Caki2 (cell line): ENCODE measurements around the gene CNFN. TPM values are rescaled to one million over a fixed set of nuclear protein-coding genes. Genes with fewer than 3 reads are reported as not detected.
"Not testable (repeated sequence)": the region's sequence is repeated elsewhere in the genome, so short reads cannot be mapped to it uniquely, and the experiment has no call there.

Experiments used
- DNase-seq: peaks from one replicate; pipeline ENCODE4 v3.0.0-alpha.2; 2015; ENCODE audit warnings: low read depth
- in situ Hi-C: cut with HindIII; loops from 2 replicates; pipeline ENCODE4 v1.10.0; 2016; ENCODE audit warnings: low sequenced_read_pairs, low pct_unique_long_range_greater_than_20kb, mixed read lengths
- total RNA-seq: library from RNA; depleted of rRNA; stranded (reverse); fragments of >200 nt; shearing (Covaris generic); gene quantifications from 2 replicates; pipeline ENCODE4 v1.2.3, GENCODE V29; 2014; ENCODE audit warnings: low replicate concordance

The CNFN gene
- total RNA-seq, 1 experiment from 2014 or later, result not detected

- no peak for DNase-seq
- in situ Hi-C loops, result no loop called here
Observed at GRCh38 chr19:42362342-42362741, 27.8 kb downstream of the CNFN start.

GRCh38 chr19:42361545-42361910, 28.6 kb downstream of the CNFN start:
- in situ Hi-C loops, result no loop called here
- DNase-seq, result no peak

- DNase-seq, result no peak
- in situ Hi-C loops, result no loop called here
Observed at GRCh38 chr19:42360787-42361544, 29.1 kb downstream of the CNFN start.

GRCh38 chr19:42357290-42357689, 32.8 kb downstream of the CNFN start:
- in situ Hi-C loops, result no loop called here
- DNase-seq, result no peak

GRCh38 chr19:42356686-42357085, 33.4 kb downstream of the CNFN start:
- no peak for DNase-seq
- in situ Hi-C loops, result no loop called here

- no peak for DNase-seq
- in situ Hi-C loops, result no loop called here
Observed at GRCh38 chr19:42355896-42356295, 34.2 kb downstream of the CNFN start.

- no peak for DNase-seq
Observed at GRCh38 chr19:42353341-42354015, 36.6 kb downstream of the CNFN start.

GRCh38 chr19:42352301-42353259, 37.5 kb downstream of the CNFN start:
- in situ Hi-C loops, result no loop called here
- DNase-seq, result peak; percentile 40

More at GRCh38 chr19:42353341-42354015, 36.6 kb downstream of the CNFN start:
- in situ Hi-C loops, result no loop called here

GRCh38 chr19:42351079-42351735, 38.9 kb downstream of the CNFN start:
- in situ Hi-C loops, result no loop called here

GRCh38 chr19:42350417-42350816, 39.7 kb downstream of the CNFN start:
- DNase-seq, result no peak
- in situ Hi-C loops, result no loop called here

More at GRCh38 chr19:42351079-42351735, 38.9 kb downstream of the CNFN start:
- DNase-seq, result no peak

GRCh38 chr19:42349378-42350107, 40.6 kb downstream of the CNFN start:
- no peak for DNase-seq
- in situ Hi-C loops, result no loop called here

- no peak for DNase-seq
- in situ Hi-C loops, result no loop called here
Observed at GRCh38 chr19:42348211-42348610, 41.9 kb downstream of the CNFN start.

GRCh38 chr19:42345191-42345812, 44.8 kb downstream of the CNFN start:
- in situ Hi-C loops, result no loop called here
- no peak for DNase-seq

GRCh38 chr19:42344336-42344893, 45.7 kb downstream of the CNFN start:
- no peak for DNase-seq
- in situ Hi-C loops, result no loop called here

- in situ Hi-C loops, result no loop called here
- DNase-seq, result no peak
Observed at GRCh38 chr19:42343344-42344110, 46.6 kb downstream of the CNFN start.

GRCh38 chr19:42339922-42340321, 50.2 kb downstream of the CNFN start:
- DNase-seq, in situ Hi-C loops: not testable (repeated sequence)
